Inflammatory macrophage (primary cell): ENCODE measurements around the gene MRGPRX4.
"Not testable (repeated sequence)": the region's sequence is repeated elsewhere in the genome, so short reads cannot be mapped to it uniquely, and the experiment has no call there.

Experiments
- DNase-seq, 2 donors: peaks; one replicate each; pipeline ENCODE4 v3.0.0-alpha.2; 2020 to 2022
- total RNA-seq, 18 experiments: gene quantifications; one replicate each; lab custom pipeline; 2026; ENCODE audit warnings: mixed read lengths in 6 of 18, inconsistent platforms in 2 of 18; lab: John Stamatoyannopoulos, UW

Gene MRGPRX4
- total RNA-seq, result 0 to 0.06 (median 0) reads per million in 18 experiments

- DNase-seq, result no peak
Observed at GRCh38 chr11:18172666-18173065, at the start of gene MRGPRX4. TSS of gene MRGPRX4 (plus strand) at chr11:18172837. CDS start at chr11:18173257, 420 bp downstream.

DNA sequence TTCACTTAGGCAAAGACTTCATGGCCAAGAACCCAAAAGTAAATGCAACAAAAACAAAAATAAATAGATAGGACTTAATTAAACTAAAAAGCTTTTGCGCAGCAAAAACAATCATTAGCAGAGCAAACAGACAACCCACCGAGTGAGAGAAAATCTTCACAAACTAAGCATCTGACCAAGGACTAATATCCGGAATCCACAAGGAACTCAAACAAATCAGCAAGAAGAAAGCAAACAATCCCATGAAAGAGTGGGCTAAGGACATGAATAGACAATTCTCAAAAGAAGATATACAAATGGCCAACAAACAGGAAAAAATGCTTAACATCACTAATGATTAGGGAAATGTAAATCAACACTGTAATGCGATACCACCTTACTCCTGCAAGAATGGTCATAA is 41.5 kb upstream of the MRGPRX4 start:
- not testable (repeated sequence) for DNase-seq

GRCh38 chr11:18132341-18132740 is 40.3 kb upstream of the MRGPRX4 start, which contains the start of gene MRGPRX3:
TSS of gene MRGPRX3 (plus strand) at chr11:18132571. CDS start at chr11:18137203, 4,632 bp downstream.
- DNase-seq, result no peak

- no peak for DNase-seq
Observed at GRCh38 chr11:18135308-18135707, 37.3 kb upstream of the MRGPRX4 start.

DNA sequence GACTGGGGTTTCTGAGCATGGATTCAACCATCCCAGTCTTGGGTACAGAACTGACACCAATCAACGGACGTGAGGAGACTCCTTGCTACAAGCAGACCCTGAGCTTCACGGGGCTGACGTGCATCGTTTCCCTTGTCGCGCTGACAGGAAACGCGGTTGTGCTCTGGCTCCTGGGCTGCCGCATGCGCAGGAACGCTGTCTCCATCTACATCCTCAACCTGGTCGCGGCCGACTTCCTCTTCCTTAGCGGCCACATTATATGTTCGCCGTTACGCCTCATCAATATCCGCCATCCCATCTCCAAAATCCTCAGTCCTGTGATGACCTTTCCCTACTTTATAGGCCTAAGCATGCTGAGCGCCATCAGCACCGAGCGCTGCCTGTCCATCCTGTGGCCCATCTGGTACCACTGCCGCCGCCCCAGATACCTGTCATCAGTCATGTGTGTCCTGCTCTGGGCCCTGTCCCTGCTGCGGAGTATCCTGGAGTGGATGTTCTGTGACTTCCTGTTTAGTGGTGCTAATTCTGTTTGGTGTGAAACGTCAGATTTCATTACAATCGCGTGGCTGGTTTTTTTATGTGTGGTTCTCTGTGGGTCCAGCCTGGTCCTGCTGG is 35.3 kb upstream of the MRGPRX4 start:
- DNase-seq, result no peak

GRCh38 chr11:18140145-18140544 is 32.5 kb upstream of the MRGPRX4 start:
- DNase-seq, result no peak

GRCh38 chr11:18144243-18144642 is 28.4 kb upstream of the MRGPRX4 start:
- no peak for DNase-seq

GRCh38 chr11:18145025-18145424 is 27.6 kb upstream of the MRGPRX4 start:
- no peak for DNase-seq

DNA sequence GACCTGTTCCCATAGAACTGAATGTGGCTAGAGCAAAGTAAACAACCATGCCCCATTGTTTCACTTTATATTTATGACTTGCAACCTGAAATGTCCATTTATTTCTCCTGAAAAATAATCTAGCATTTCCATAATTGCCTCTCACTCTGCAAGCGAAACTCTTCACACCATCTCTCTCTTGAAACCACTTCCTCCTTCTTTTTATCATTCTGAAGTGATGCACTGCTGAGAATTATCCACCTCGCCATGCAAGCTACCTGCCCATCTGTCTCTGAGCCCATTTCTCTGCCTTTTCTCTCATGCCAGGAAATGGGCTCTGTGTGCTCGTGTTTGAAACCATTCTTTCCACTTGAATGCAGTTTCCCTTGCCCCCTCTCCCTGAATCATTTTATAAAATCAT is 26.8 kb upstream of the MRGPRX4 start:
- DNase-seq, result no peak

DNA sequence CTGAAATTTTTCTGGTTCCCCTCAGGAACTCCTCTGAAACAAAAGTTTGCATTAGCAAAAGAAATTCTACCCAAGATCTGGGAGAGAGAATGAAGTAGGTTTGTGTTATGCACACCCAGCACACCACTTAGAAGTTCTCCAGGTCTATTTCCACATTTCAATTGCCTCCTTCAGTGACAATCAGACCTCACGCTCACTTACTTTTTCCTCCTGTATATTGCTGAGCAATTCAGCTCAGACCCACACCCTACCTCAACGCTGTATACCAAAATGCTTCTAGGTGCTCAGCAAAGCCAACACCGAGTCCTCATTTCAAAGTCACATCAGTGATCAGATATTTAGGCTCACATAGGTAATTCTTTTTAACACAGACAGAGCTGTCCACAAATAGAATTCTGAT is 21.1 kb upstream of the MRGPRX4 start:
- no peak for DNase-seq

DNA sequence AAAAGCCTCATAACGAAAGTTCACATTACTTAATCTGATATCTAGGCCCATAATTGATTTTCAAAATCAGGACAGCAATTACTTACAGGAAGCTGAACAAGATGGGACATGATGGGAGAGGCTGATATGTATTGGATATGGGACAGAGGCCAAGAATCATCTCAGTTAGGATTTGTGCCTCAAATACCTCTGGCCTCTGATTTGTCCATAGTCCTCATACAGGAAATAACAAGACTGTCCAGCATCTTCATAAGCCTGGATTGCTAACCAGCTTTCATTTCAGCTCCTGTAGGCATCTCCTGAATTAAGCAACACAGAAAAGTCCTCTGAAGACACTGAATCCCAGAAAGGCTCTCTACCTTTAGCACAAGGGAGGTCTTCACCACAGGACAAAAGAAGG is 4.3 kb upstream of the MRGPRX4 start:
- DNase-seq, result no peak

- DNase-seq, result peak in 1 of 2 donors; percentile 48
Observed at GRCh38 chr11:18171377-18172000, 1.1 kb upstream of the MRGPRX4 start.

- no peak for DNase-seq
Observed at GRCh38 chr11:18173225-18173866, 709 bp downstream of the MRGPRX4 start.

- no peak for DNase-seq
Observed at GRCh38 chr11:18188796-18189195, 16.2 kb downstream of the MRGPRX4 start.

GRCh38 chr11:18189476-18190245 is 17.0 kb downstream of the MRGPRX4 start:
- DNase-seq, result not testable (repeated sequence)

- peak; percentile 13 to 37 for DNase-seq
Observed at GRCh38 chr11:18191376-18191775, 18.7 kb downstream of the MRGPRX4 start.

DNA sequence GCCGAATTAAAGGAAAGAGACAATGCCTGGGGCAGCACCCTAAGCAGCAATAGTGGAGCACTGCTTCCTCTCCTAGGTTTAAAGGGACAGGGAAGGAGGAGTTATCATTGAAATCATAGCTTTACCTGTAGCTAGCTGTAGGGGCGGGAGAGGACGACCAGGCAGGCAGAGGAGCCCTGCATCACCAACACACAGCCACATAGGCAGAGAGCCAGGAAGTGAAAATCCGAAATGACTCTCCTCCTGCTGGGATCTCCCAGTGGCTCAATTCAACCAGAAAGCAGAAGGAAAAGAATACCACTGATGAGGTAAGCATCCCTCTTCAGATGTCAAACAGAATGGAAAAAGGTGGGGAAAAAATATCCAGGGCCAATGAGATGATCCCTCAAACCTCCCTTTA is 20.4 kb downstream of the MRGPRX4 start:
- peak in 1 of 2 donors; percentile 29 for DNase-seq

DNA sequence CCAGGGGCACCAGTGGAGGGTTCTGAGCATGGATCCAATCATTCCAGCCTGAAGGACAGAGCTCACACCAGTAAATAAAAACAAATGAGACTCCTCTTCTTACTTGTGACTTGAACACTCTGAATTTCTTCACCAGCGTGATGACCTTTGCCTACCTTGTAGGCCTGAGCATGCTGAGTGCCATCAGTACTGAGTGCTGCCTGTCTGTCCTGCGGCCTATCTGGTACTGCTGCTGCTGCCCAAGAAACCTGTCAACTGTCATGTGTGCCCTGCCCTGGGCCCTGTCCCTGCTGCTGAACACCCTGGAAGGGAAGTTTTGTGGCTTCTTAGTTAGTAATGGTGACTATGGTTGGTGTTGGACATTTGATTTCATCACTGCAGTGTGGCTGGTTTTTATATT is 23.9 kb downstream of the MRGPRX4 start:
- no peak for DNase-seq

DNA sequence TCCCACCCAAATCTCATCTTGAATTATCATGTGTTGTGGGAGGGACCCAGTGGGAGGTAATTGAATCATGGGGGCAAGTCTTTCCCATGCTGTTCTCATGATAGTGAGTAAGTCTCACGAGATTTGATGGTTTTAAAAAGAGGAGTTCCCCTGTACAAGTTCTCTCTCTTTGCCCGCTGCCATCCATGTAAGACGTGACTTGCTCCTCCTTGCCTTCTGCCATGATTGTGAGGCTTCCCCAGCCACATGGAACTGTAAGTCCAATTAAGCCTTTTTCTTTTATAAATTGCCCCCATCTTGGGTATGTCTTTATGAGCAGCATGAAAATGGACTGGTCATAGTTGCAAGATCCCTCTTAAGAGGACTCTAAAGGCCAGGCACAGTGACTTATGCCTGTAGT is 25.1 kb downstream of the MRGPRX4 start:
- not testable (repeated sequence) for DNase-seq

GRCh38 chr11:18203723-18204122 is 31.1 kb downstream of the MRGPRX4 start:
- DNase-seq, result peak in 1 of 2 donors; percentile 8

GRCh38 chr11:18204220-18204619 is 31.6 kb downstream of the MRGPRX4 start:
- no peak for DNase-seq

DNA sequence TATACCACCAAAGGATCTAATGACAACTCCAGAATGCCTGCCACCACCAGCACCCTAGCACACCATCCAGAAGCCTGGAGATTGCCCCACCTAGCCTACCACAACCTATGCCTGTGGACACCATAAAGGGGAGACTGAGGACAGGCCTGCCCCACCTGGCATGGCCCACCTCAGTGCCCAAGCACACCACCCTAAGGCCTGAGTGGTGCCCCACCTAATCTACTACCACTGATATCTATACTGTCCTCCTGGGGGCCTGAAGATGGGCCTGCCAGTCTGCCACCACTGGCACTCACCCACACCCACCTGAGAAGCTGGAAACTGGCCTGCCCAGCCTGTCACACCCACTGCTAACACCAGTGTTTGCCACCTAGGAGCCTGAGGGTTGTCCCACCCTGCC is 32.1 kb downstream of the MRGPRX4 start:
- DNase-seq, result no peak

- DNase-seq, result no peak
Observed at GRCh38 chr11:18209058-18209457, 36.4 kb downstream of the MRGPRX4 start.
